BLaER1 (cell line): ENCODE results near the gene ZNF227.
"Not testable (repeated sequence)": the region's sequence is repeated elsewhere in the genome, so short reads cannot be mapped to it uniquely, and the experiment has no call there.

ENCODE experiments used
- H3K27ac ChIP-seq: shearing (Covaris generic); formaldehyde crosslinking; 2 replicates; pipeline ENCODE4 v1.8.1; 2022
- H3K27me3 ChIP-seq: shearing (Covaris generic); formaldehyde crosslinking; 2 replicates; pipeline ENCODE4 v1.8.1; 2022
- H3K36me3 ChIP-seq: shearing (Covaris generic); formaldehyde crosslinking; 2 replicates; pipeline ENCODE4 v1.8.1; 2022
- H3K4me1 ChIP-seq: shearing (Covaris generic); formaldehyde crosslinking; 2 replicates; pipeline ENCODE4 v1.8.1; 2022
- H3K4me2 ChIP-seq: shearing (Covaris generic); formaldehyde crosslinking; 2 replicates; pipeline ENCODE4 v1.8.1; 2022
- H3K4me3 ChIP-seq: shearing (Covaris generic); formaldehyde crosslinking; 2 replicates; pipeline ENCODE4 v1.8.1; 2022
- H3K9ac ChIP-seq: shearing (Covaris generic); formaldehyde crosslinking; 2 replicates; pipeline ENCODE4 v1.8.1; 2022
- H3K9me3 ChIP-seq: shearing (Covaris generic); formaldehyde crosslinking; 2 replicates; pipeline ENCODE4 v1.8.1; 2022
- H4K20me1 ChIP-seq: shearing (Covaris generic); formaldehyde crosslinking; 2 replicates; pipeline ENCODE4 v1.8.1; 2022
- Cebpa-rat ChIP-seq: shearing (Covaris generic); IDR thresholded peaks from 2 replicates; pipeline ENCODE4 v1.8.1; 2022

ZNF227 gene

GRCh38 chr19:44212250-44212865 lies at the start of gene ZNF227:
Gene ZNF227 (plus strand): TSS chr19:44212532. CDS start chr19:44217793, 5,261 bp downstream.
- H3K9me3 ChIP-seq, result peaks cover 9% of the 10 kb centered on the region; the same call in 1 of the 2 replicates
- peaks cover 25% of the 10 kb centered on the region for H3K36me3 ChIP-seq
- 0 out of 2 replicates have a peak, but pooled peaks cover 6% of the 10 kb centered on the region for H4K20me1 ChIP-seq
- no peak for TF ChIP-seq Cebpa-rat
- peak within 1 kb of the TSS; percentile 89 for H3K27ac ChIP-seq
- H3K9ac ChIP-seq, result peak within 1 kb of the TSS; percentile 92
- peak within 1 kb of the TSS; percentile 83 for H3K4me2 ChIP-seq
- H3K27me3 ChIP-seq, result no peaks in the 10 kb centered on the region
- H3K4me1 ChIP-seq, result peaks cover 31% of the 10 kb centered on the region
- H3K4me3 ChIP-seq, result peak within 1 kb of the TSS; percentile 92

GRCh38 chr19:44163789-44164188 lies 48.5 kb upstream of the ZNF227 start:
- TF ChIP-seq Cebpa-rat, result no peak
- H3K27ac ChIP-seq, result no peak overlapping the region
- H3K9ac ChIP-seq, result no peak overlapping the region
- no peak overlapping the region for H3K4me3 ChIP-seq
- peaks cover 6% of the 10 kb centered on the region for H3K9me3 ChIP-seq
- H3K4me1 ChIP-seq, result peaks cover 24% of the 10 kb centered on the region
- no peaks in the 10 kb centered on the region for H4K20me1 ChIP-seq
- peaks cover 23% of the 10 kb centered on the region for H3K36me3 ChIP-seq
- H3K27me3 ChIP-seq, result no peaks in the 10 kb centered on the region
- no peak overlapping the region for H3K4me2 ChIP-seq

GRCh38 chr19:44164327-44164672 lies 48.0 kb upstream of the ZNF227 start:
- H3K9ac ChIP-seq, result peak overlapping the region; percentile 87; the same call in 1 of the 2 replicates
- H4K20me1 ChIP-seq, result no peaks in the 10 kb centered on the region
- peaks cover 1% of the 10 kb centered on the region; the same call in 1 of the 2 replicates for H3K9me3 ChIP-seq
- peaks cover 24% of the 10 kb centered on the region for H3K4me1 ChIP-seq
- no peak for TF ChIP-seq Cebpa-rat
- H3K27me3 ChIP-seq, result no peaks in the 10 kb centered on the region
- H3K27ac ChIP-seq, result 0 out of 2 replicates have a peak overlapping the region, but pooled peaks have one; percentile 30
- peak overlapping the region; percentile 76 for H3K4me3 ChIP-seq
- peaks cover 27% of the 10 kb centered on the region for H3K36me3 ChIP-seq
- peak overlapping the region; percentile 95 for H3K4me2 ChIP-seq

GRCh38 chr19:44164673-44165512 lies 47.4 kb upstream of the ZNF227 start, which contains the start of gene ZNF226:
Gene ZNF226 (plus strand): TSS chr19:44165100. CDS start chr19:44170081, 4,981 bp downstream.
- no peak for TF ChIP-seq Cebpa-rat
- H3K36me3 ChIP-seq, result peaks cover 33% of the 10 kb centered on the region
- no peaks in the 10 kb centered on the region for H3K27me3 ChIP-seq
- peak within 1 kb of the TSS; percentile 95 for H3K4me2 ChIP-seq
- no peaks in the 10 kb centered on the region for H3K9me3 ChIP-seq
- peak within 1 kb of the TSS; percentile 76 for H3K4me3 ChIP-seq
- peaks cover 24% of the 10 kb centered on the region for H3K4me1 ChIP-seq
- H3K27ac ChIP-seq, result peak within 1 kb of the TSS; percentile 85
- H4K20me1 ChIP-seq, result no peaks in the 10 kb centered on the region
- peak within 1 kb of the TSS; percentile 87 for H3K9ac ChIP-seq

- not testable (repeated sequence) for H3K4me3 ChIP-seq, H3K9ac ChIP-seq, H3K4me2 ChIP-seq, H4K20me1 ChIP-seq, H3K9me3 ChIP-seq, H3K27me3 ChIP-seq, H3K27ac ChIP-seq
- H3K36me3 ChIP-seq, result peaks cover 89% of the 10 kb centered on the region
- peaks cover 21% of the 10 kb centered on the region for H3K4me1 ChIP-seq
Observed at GRCh38 chr19:44170660-44171059, 41.7 kb upstream of the ZNF227 start.

- peaks cover 27% of the 10 kb centered on the region for H3K9me3 ChIP-seq
- no peak overlapping the region for H3K9ac ChIP-seq
- no peak overlapping the region for H3K27ac ChIP-seq
- no peak overlapping the region for H3K4me2 ChIP-seq
- no peaks in the 10 kb centered on the region for H3K27me3 ChIP-seq
- peaks cover 64% of the 10 kb centered on the region for H3K36me3 ChIP-seq
- H3K4me1 ChIP-seq, result no peaks in the 10 kb centered on the region
- no peaks in the 10 kb centered on the region for H4K20me1 ChIP-seq
- TF ChIP-seq Cebpa-rat, result no peak
- no peak overlapping the region for H3K4me3 ChIP-seq
Observed at GRCh38 chr19:44176590-44176989, 35.7 kb upstream of the ZNF227 start.

GRCh38 chr19:44180968-44181367 lies 31.4 kb upstream of the ZNF227 start:
- no peaks in the 10 kb centered on the region for H3K27me3 ChIP-seq
- no peak overlapping the region for H3K27ac ChIP-seq
- H3K4me1 ChIP-seq, result no peaks in the 10 kb centered on the region
- TF ChIP-seq Cebpa-rat, result no peak
- H3K4me3 ChIP-seq, result no peak overlapping the region
- no peak overlapping the region for H3K4me2 ChIP-seq
- H3K9me3 ChIP-seq, result peaks cover 15% of the 10 kb centered on the region
- peaks cover 21% of the 10 kb centered on the region for H3K36me3 ChIP-seq
- H4K20me1 ChIP-seq, result no peaks in the 10 kb centered on the region
- H3K9ac ChIP-seq, result no peak overlapping the region

GRCh38 chr19:44182145-44182544 lies 30.2 kb upstream of the ZNF227 start:
- no peak overlapping the region for H3K4me3 ChIP-seq
- no peaks in the 10 kb centered on the region for H4K20me1 ChIP-seq
- H3K27me3 ChIP-seq, result no peaks in the 10 kb centered on the region
- H3K9me3 ChIP-seq, result peaks cover 3% of the 10 kb centered on the region
- no peak overlapping the region for H3K4me2 ChIP-seq
- H3K27ac ChIP-seq, result no peak overlapping the region
- TF ChIP-seq Cebpa-rat, result no peak
- H3K36me3 ChIP-seq, result peaks cover 9% of the 10 kb centered on the region
- H3K9ac ChIP-seq, result no peak overlapping the region
- H3K4me1 ChIP-seq, result no peaks in the 10 kb centered on the region

GRCh38 chr19:44190020-44190419 lies 22.3 kb upstream of the ZNF227 start:
- no peaks in the 10 kb centered on the region; the same call in 1 of the 2 replicates for H3K9me3 ChIP-seq
- H4K20me1 ChIP-seq, result no peaks in the 10 kb centered on the region
- H3K36me3 ChIP-seq, result 0 out of 2 replicates have a peak, but pooled peaks cover 4% of the 10 kb centered on the region
- no peak overlapping the region for H3K4me2 ChIP-seq
- no peak overlapping the region for H3K9ac ChIP-seq
- H3K27me3 ChIP-seq, result no peaks in the 10 kb centered on the region
- H3K4me3 ChIP-seq, result no peak overlapping the region
- no peaks in the 10 kb centered on the region for H3K4me1 ChIP-seq
- no peak overlapping the region for H3K27ac ChIP-seq
- no peak for TF ChIP-seq Cebpa-rat

- H4K20me1 ChIP-seq, result no peaks in the 10 kb centered on the region
- H3K27ac ChIP-seq, result no peak overlapping the region
- H3K27me3 ChIP-seq, result no peaks in the 10 kb centered on the region
- no peaks in the 10 kb centered on the region for H3K4me1 ChIP-seq
- H3K36me3 ChIP-seq, result 0 out of 2 replicates have a peak, but pooled peaks cover 10% of the 10 kb centered on the region
- TF ChIP-seq Cebpa-rat, result no peak
- H3K9me3 ChIP-seq, result no peaks in the 10 kb centered on the region; the same call in 1 of the 2 replicates
- H3K4me2 ChIP-seq, result no peak overlapping the region
- H3K4me3 ChIP-seq, result no peak overlapping the region
- no peak overlapping the region for H3K9ac ChIP-seq
Observed at GRCh38 chr19:44192127-44192526, 20.2 kb upstream of the ZNF227 start.
